HG03378 (cell line): ENCODE data around the gene PLXNB3.

ENCODE experiments used
- ATAC-seq: cut with Tn5 transposase; IDR thresholded peaks from one replicate; pipeline ENCODE4 v1.9.1; 2021; ENCODE audit warnings: mild to moderate bottlenecking, moderate library complexity; ENCODE audit not compliant: unreplicated experiment

The PLXNB3 gene

DNA sequence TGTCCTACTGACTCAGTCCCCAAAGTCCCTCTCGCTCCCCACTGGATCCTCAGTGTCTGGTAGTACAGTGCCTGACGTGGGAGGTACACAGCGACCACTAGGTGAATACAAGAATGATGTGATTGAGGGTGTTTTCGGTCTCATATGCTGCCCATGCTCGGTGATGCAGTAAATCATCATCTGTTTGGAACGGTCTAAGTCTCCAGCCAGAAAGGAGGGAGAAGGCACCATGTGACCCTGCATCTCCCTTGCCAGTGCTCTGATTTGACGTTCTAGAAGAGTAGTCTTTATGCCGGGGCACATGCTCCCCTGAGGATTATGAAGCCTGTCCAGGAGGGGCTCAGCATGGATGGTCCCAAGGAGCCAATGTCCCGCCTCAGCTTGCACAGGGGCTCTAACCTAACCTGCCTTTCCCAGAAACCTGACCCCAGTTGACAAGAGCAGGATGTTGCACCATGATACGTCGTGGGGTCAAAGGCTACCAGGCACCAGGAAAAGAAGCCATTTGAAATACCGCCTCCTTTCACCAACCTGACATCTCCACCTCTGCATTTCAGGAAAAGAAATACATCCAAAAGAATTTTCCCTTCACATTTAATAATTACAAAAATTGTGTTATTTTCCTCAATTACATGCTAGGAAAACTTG, 13.8 kb upstream of the PLXNB3 start:
- no peak for ATAC-seq

DNA sequence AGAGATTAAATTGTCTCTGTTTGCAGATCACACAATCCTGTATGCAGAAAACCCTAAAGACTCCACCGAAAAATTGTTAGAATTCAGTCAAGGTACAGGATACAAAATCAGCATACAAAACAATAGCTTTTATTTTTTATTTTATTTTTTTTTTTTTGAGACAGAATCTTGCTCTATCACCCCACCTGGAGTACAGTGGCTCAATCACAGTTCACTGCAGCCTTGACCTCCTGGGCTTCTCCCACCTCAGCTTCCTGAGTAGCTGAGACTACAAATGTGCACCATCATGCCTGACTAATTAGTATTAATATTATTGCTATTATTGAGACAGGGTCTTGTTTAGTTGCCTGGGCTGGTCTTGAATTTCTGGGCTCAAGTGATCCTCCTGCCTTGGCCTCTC, 8.9 kb upstream of the PLXNB3 start:
- no peak for ATAC-seq

DNA sequence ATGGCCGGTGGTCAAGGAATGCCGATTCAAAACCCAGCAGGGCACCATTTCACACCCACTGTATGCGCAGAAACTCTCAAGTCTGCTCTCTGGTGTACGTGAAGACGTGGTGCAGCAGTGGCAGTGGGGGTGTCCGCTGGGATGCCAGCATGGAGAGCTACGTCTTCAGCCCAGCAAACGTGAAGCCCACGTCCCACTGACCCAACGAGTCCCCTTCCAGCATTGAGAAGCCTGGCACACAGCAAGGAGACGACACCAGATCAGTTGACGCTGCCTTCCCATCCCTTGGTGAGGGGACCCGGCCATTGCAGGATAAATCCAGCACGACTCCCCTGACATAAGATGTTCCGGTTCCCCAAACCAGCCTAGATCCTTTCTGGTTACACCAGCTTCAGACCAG, 2.2 kb upstream of the PLXNB3 start:
- ATAC-seq, result no peak

DNA sequence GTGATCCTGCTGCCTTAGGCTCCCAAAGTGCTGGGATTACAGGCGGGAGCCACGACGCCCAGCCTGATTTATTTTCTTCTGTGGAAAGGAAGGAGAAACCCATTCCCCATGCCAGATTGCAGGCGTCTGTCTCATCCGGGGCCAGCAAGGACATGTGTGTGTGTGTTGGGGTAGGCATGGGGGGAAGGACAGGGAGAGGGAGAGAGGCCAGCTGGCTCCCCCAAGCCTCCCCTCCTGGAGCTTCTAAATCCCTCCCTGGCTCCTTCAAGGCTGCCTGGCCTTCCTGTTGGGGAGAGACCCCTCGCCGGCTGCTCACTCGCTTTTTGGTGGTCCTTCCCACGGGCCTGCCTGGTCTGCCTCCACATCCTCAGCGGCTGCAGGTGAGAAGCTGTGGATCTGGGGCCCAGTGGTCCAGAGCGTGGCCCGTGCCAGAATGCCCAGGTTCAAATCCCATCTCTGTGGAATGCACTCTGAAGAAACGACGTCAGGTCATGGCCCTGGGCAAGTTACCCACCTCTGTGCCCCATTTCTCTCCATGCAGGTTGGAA, 1.3 kb upstream of the PLXNB3 start:
- no peak for ATAC-seq

DNA sequence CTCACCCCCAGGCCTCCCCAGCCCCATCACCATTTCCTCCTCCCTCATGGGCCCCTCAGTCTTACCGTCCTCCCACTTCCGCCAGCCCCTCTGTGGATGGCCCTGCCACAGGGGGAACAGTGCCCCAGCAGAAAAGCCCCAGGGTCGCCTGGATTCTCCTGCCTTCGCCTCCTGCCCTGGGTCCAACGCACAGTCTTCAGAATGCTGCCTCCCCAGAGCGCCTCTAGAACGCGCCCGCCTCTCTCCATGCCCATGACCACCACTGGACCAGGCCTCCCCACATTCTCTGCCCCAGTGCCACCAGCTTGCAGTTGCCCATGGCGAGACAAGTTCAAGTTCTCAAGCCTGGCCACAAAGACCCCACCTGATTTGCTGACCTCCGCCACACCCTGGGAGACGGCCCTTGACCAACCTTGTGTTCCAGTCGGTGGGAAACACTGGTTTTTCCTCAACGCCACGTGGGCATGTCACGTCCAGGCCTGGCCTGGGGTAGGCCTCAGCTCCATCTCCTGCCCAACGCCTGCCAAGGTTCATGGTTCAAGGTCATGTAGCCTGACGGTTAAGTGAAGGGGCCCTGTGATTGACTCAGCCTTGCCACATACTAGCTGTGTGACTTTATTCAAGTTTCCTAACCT, 634 bp upstream of the PLXNB3 start:
- no peak for ATAC-seq

DNA sequence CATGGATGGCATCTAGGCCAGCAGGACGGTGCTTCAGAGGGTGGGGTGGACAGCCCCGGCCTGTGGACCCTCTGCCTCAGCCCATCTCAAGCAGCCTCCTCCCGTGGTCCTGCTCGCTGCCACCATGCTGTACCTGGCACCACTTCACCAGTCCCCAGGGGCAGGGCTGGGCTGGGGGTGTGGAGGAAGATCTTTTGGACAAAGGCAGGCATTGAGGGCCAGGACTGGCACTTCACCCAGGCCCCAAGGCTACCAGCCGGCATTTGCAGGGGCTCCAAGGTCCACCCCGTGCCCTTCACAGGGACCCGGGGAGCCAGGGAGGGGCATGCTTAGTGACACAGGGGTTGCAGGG, 713 bp downstream of the PLXNB3 start:
- ATAC-seq, result no peak

DNA sequence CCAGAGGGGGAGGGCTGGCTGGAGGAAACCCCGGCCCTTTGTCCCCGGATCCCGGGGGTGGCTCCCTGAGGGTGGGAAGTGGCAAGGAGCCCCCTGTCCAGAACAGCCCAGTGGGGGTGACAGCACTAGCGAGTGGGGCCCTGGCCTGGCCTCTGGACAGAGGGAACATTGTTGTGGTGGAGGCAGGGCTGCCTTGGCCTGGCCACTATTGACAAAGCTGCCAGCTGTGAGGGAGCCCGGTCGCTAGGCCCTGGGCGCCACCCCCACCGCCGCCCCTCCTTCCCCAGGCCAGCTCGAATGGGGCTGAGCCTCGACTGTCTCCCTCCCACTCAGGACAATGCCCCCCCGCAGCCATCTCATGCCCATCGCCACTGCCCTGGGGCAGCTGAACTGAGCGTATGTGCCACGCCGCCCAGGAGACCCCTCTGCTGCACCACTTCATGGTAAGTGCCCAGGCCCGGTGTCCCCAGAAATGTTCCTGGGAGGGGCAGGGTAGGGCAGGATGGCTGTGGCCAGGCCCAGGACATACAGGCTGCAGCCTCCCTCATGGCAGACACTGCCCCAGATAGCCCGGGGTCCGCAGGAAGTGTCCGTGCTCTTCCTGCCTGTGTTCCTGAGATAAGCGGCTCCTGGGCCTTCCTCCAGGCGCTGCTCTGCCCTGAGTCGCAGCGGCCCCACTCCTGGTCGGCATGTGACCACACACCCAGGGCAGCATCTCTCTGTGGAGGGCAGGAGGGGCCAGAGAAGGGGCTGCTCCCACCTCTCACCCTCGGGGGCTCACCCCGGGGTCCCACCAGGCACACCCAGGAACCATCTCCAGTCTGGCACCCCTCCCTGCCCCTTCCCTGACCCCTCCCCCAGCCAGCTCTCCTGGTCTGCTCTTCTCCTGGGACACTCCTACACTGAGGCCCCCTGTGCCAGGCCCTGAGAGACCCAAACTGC, 1.4 kb downstream of the PLXNB3 start:
- ATAC-seq, result no peak

DNA sequence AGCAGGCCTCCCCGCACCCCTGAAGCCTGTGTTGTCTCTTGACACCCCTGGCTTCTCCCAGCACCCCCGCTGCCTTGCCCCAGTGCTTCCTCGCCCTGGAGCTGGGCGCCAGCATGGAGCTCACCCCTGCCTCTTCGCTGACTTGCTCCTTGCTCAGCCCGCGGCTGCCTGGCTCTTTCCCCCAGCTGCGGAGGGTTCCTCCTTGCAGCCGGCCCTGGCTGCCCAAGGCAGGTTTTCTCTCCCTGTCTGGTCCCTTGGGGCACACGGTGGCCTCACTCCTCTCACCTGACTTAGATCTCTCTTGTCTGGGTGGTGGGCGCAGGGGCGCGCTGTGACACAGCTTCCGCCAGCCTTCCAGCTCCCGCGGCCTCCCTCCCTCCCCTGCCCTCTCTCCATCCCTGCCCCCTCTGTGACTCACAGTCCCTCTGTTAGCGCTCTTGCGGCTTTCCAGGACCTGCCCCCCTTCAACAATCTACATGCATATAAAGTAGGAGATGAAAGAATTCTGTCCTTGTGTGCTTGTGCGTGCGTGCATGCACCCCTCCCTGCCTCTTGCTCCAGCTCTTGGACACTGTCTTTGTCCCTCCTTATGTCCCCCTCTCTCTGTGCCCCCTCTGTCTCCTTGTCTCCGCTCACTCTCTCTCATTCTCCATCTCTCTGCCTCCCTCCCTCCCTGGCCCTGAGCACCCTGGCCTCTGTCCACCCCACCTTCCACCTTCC, 2.2 kb downstream of the PLXNB3 start:
- ATAC-seq, result no peak

DNA sequence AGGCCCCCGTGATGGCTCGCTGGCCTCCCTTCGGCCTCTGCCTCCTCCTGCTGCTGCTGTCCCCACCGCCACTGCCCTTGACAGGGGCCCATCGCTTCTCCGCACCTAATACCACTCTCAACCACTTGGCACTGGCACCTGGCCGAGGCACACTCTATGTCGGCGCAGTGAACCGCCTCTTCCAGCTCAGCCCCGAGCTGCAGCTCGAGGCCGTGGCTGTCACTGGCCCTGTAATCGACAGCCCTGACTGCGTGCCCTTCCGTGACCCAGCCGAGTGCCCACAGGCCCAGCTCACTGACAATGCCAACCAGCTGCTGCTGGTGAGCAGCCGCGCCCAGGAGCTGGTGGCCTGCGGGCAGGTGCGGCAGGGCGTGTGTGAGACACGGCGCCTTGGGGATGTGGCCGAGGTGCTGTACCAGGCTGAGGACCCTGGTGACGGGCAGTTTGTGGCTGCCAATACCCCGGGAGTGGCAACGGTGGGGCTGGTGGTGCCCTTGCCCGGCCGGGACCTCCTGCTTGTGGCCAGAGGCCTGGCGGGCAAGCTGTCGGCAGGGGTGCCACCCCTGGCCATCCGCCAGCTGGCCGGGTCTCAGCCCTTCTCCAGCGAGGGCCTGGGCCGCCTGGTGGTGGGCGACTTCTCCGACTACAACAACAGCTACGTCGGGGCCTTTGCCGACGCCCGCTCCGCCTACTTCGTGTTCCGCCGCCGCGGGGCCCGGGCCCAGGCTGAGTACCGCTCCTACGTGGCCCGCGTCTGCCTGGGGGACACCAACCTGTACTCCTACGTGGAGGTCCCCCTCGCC, 3.0 kb downstream of the PLXNB3 start:
- no peak for ATAC-seq

DNA sequence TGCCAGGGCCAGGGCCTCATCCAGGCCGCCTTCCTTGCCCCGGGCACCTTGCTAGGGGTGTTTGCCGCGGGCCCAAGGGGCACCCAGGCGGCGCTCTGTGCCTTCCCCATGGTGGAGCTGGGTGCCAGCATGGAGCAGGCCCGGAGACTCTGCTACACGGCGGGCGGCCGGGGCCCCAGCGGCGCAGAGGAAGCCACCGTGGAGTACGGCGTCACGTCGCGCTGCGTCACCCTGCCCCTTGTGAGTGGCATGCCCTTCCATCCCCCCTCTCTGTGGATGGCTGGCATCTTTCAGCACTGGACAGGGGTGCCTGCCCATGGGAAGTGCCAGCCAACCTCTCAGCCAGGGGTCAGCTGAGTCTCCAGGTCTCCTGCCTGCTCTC, 3.6 kb downstream of the PLXNB3 start:
- no peak for ATAC-seq

DNA sequence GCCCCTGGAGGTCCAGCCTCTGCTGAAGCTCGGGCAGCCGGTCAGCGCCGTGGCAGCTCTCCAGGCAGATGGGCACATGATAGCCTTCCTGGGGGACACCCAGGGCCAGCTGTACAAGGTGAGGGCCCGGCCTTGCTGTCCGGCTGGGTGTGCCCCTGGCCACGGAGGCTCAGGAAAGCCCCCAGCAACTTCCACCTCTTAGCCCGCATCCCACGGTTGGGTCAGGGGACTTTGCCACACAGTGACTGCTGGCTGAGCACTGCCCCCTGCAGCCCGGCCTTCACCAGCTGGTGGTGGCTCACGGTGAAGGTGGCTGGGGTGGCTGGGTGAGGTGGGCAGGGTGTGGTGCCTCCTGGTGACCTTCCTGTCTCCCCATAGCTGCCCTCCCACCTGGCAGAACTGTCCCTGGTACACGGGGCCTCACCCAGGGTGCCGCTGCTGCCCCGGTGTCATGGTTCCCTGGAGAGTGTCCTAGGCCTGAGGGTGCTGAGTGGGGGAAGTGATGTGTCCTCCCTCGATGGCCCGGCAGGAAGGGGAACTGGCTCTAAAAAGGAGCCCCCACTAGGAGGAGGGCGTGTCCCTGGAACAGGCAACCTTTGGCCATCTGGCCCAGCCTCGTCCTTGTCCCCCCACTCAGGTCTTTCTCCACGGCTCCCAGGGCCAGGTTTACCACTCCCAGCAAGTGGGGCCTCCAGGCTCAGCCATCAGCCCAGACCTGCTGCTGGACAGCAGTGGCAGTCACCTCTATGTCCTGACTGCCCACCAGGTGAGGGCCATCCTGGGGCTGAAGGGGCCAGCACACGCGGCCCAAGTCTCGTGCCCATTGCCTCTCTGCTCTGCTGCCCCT, 4.5 kb downstream of the PLXNB3 start:
- ATAC-seq, result no peak

DNA sequence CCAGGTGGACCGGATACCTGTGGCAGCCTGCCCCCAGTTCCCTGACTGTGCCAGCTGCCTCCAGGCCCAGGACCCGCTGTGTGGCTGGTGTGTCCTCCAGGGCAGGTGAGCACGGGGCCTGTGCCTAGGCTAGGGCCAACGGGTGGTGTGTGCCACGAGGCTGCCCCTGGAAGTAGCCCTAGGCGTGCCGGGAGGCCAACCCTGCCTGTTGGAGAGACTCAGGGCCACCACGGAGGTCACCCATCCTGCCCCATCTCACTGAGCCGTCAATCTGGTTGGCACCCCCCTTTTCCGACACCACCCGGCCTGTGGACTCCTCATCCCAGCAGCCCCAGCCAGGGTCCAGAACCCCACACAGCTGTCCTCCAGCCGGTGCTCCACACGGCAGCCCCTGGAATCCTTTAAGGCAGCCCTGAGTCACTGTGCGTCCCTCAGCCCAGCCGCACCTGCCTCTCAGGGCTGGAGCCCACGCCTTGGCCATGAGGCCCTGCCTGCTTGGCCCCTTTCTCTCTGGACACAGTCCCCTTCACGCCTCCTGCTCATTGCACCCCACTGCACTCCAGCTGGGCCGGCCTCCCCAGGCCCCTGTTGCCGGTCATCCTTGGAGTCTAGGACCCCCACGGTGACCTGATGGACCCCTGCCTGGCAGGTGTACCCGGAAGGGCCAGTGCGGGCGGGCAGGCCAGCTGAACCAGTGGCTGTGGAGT, 5.3 kb downstream of the PLXNB3 start:
- no peak for ATAC-seq

DNA sequence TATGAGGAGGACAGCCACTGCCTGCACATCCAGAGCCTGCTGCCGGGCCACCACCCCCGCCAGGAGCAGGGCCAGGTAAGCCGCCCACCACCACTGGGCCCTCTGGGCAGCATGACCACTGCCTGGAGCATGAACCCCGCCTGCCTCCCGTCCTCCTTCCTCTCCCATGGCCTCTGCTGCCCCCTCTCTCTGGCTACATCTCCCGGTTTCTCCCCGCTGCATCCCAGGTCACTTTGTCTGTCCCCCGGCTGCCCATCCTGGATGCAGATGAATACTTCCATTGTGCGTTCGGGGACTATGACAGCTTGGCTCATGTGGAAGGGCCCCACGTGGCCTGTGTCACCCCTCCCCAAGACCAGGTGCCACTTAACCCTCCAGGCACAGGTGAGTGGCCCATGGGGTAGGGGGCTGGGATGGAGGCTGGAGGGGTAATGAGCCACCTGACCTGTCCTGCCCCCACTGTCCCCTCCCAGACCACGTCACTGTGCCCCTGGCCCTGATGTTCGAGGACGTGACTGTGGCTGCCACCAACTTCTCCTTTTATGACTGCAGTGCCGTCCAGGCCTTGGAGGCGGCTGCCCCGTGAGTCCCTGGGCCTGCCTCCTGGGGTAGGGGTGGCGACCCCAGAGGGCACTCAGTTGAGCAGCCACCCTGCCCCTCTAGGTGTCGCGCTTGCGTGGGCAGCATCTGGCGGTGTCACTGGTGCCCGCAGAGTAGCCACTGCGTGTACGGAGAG, 6.0 kb downstream of the PLXNB3 start:
- ATAC-seq, result no peak

DNA sequence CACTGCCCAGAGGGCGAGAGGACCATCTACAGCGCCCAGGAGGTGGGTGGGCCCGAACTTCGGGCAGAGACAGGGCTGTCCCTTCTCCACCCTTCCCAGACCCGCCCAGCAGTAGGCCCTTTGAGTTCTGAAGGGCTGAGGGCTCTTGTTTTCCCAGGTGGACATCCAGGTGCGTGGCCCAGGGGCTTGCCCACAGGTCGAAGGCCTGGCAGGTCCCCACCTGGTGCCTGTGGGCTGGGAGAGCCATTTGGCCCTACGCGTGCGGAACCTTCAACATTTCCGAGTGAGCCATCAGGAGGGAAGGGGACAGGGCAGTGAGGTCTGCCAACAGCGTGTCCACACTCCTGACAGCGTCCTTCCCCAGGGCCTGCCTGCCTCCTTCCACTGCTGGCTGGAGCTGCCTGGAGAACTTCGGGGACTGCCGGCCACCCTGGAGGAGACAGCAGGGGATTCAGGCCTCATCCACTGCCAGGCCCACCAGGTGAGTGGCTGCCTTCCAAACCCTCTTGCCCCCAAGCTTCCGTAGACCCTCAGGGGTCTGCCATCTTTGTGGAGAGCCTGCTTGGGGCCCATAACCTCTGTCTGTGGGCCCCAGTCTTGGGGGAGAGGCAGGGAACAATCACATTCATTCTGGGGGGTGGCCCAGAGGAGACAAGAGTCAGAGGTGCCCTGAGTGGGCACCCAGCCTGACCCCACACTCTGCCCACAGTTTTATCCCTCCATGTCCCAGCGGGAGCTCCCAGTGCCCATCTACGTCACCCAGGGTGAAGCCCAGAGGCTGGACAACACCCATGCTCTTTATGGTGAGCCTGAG, 6.8 kb downstream of the PLXNB3 start:
- ATAC-seq, result no peak

DNA sequence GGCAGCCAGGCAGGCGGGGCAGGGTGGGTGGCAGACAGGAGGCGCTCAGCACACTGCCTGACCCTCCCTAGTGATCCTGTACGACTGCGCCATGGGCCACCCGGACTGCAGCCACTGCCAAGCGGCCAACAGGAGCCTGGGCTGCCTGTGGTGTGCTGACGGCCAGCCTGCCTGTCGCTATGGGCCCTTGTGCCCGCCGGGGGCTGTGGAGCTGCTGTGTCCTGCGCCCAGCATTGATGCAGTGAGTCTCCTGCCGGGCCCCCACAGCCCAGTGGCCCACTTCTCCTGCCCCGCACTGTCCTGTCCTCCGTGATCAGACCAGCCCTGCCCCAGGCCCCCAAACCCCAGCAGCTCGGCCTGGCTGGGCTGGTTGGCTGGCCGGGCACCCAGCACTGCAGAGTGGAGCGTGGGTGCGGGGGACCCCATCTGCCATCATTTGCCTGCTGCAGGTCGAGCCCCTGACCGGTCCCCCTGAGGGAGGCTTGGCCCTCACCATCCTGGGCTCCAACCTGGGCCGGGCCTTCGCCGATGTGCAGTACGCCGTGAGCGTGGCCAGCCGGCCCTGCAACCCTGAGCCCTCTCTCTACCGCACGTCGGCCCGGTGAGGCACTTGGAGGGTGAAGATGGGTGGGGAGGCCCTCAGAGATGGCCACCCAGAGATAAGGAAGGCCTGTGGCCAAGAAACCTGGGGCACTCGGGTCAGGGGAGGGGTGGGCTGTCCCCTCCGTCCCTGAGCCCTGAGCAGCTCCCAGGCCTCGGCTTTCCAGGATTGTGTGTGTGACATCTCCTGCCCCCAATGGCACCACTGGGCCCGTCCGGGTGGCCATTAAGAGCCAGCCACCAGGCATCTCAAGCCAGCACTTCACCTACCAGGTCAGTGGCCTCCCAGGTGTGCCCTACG, 7.6 kb downstream of the PLXNB3 start:
- no peak for ATAC-seq
